GM23338 (cell line): ENCODE measurements around the gene TMEM145. TPM values are rescaled to one million over a fixed set of nuclear protein-coding genes. Genes with fewer than 3 reads are reported as not detected.

ENCODE experiments used
- ATAC-seq: fragments of 200-7000 bp; cut with Tn5 transposase; 3 replicates; pipeline ENCODE4 v1.9.1; 2020
- DNase-seq: peaks from one replicate; pipeline ENCODE4 v3.0.0-alpha.2; 2015; ENCODE audit warnings: low spot score
- H2AFZ ChIP-seq: fragments of 200-600 bp; sonication (generic); 2 replicates; pipeline ENCODE4 v1.8.0; 2016; ENCODE audit warnings: antibody characterized with exemption, mild to moderate bottlenecking, moderate library complexity
- H3F3A ChIP-seq: fragments of 200-600 bp; sonication (generic); replicated peaks from 2 replicates; pipeline ENCODE4 v1.8.0; 2017; ENCODE audit warnings: antibody characterized with exemption, mixed run types, low read depth
- H3K27ac ChIP-seq: fragments of 200-600 bp; sonication (generic); 2 replicates; pipeline ENCODE4 v1.6.1; 2016; ENCODE audit warnings: low read depth
- H3K27me3 ChIP-seq: fragments of 200-600 bp; sonication (generic); 2 replicates; pipeline ENCODE4 v1.8.0; 2016; ENCODE audit warnings: mild to moderate bottlenecking, mixed run types, moderate library complexity; ENCODE audit not compliant: insufficient read depth
- H3K36me3 ChIP-seq: fragments of 200-600 bp; sonication (generic); 2 replicates; pipeline ENCODE4 v1.8.0; 2016; ENCODE audit warnings: mild to moderate bottlenecking; ENCODE audit not compliant: insufficient read depth
- H3K4me1 ChIP-seq: fragments of 200-600 bp; sonication (generic); 2 replicates; pipeline ENCODE4 v1.8.0; 2016; ENCODE audit warnings: mild to moderate bottlenecking, moderate library complexity; ENCODE audit not compliant: insufficient read depth
- H3K4me2 ChIP-seq: fragments of 200-600 bp; sonication (generic); 2 replicates; pipeline ENCODE4 v1.7.1; 2017; ENCODE audit warnings: mixed run types
- H3K4me3 ChIP-seq: fragments of 200-600 bp; sonication (generic); 2 replicates; pipeline ENCODE4 v1.6.1; 2016; ENCODE audit warnings: mixed run types
- H3K79me2 ChIP-seq: fragments of 200-600 bp; sonication (generic); replicated peaks from 2 replicates; pipeline ENCODE4 v1.8.0; 2017; ENCODE audit warnings: mild to moderate bottlenecking; ENCODE audit not compliant: insufficient read depth
- H3K9me2 ChIP-seq: fragments of 200-600 bp; sonication (generic); 2 replicates; pipeline ENCODE4 v1.8.0; 2017; ENCODE audit not compliant: insufficient read depth
- H4K20me1 ChIP-seq: fragments of 200-600 bp; sonication (generic); replicated peaks from 2 replicates; pipeline ENCODE4 v1.8.0; 2017; ENCODE audit warnings: mild to moderate bottlenecking; ENCODE audit not compliant: insufficient read depth
- H3K27ac Mint-ChIP-seq: 2 replicates; pipeline ENCODE4 v1.8.0; 2020; ENCODE audit warnings: inconsistent platforms, mild to moderate bottlenecking, moderate library complexity, mixed read lengths
- H3K27me3 Mint-ChIP-seq: 3 replicates; pipeline ENCODE4 v1.8.0; 2022; ENCODE audit warnings: low read depth, mild to moderate bottlenecking, moderate library complexity, mixed read lengths, inconsistent platforms; ENCODE audit not compliant: insufficient read depth, poor library complexity
- H3K36me3 Mint-ChIP-seq: 3 replicates; pipeline ENCODE4 v1.8.0; 2021; ENCODE audit warnings: low read depth, mild to moderate bottlenecking, inconsistent platforms, moderate library complexity, mixed read lengths
- H3K4me1 Mint-ChIP-seq: 3 replicates; pipeline ENCODE4 v1.8.0; 2020; ENCODE audit warnings: mild to moderate bottlenecking, inconsistent platforms, mixed read lengths
- H3K4me3 Mint-ChIP-seq: 3 replicates; pipeline ENCODE4 v1.8.0; 2021; ENCODE audit warnings: moderate library complexity, mild to moderate bottlenecking, inconsistent platforms, mixed read lengths
- H3K9me3 Mint-ChIP-seq: 3 replicates; pipeline ENCODE4 v1.8.0; 2020; ENCODE audit warnings: moderate library complexity, mild to moderate bottlenecking, inconsistent platforms, mixed read lengths
- CREB1 ChIP-seq: fragments of 250-450 bp; sonication (Bioruptor Pico); IDR thresholded peaks from 2 replicates; pipeline ENCODE4 v1.5.0; 2020; ENCODE audit warnings: low read depth, mild to moderate bottlenecking, moderate library complexity
- EZH2 ChIP-seq: fragments of 200-600 bp; sonication (generic); IDR thresholded peaks from one replicate; pipeline ENCODE4 v1.8.0; 2017; ENCODE audit warnings: antibody characterized with exemption, mild to moderate bottlenecking, low read depth; ENCODE audit not compliant: unreplicated experiment
- EZH2phosphoT487 ChIP-seq: fragments of 200-600 bp; sonication (generic); IDR thresholded peaks from one replicate; pipeline ENCODE4 v1.8.1; 2018; ENCODE audit warnings: antibody characterized with exemption; ENCODE audit not compliant: unreplicated experiment
- JUNB ChIP-seq: IDR thresholded peaks from one replicate; pipeline ENCODE4 v1.6.1; 2016; ENCODE audit warnings: antibody characterized with exemption; ENCODE audit not compliant: unreplicated experiment
- NANOG ChIP-seq: IDR thresholded peaks from 2 replicates; pipeline ENCODE4 v1.6.1; 2016; ENCODE audit warnings: antibody characterized with exemption, borderline replicate concordance
- POLR2AphosphoS5 ChIP-seq: IDR thresholded peaks from 2 replicates; pipeline ENCODE4 v1.6.1; 2016; ENCODE audit warnings: antibody characterized with exemption, low read depth
- STAT1 ChIP-seq: IDR thresholded peaks from one replicate; pipeline ENCODE4 v1.6.1; 2016; ENCODE audit warnings: antibody characterized with exemption; ENCODE audit not compliant: unreplicated experiment
- ZNF114 ChIP-seq: fragments of 250-450 bp; sonication (Bioruptor Pico); IDR thresholded peaks from 2 replicates; pipeline ENCODE4 v1.5.0; 2020; ENCODE audit warnings: mild to moderate bottlenecking, moderate library complexity
- ZNF331 ChIP-seq: fragments of 250-450 bp; sonication (Bioruptor Pico); IDR thresholded peaks from 2 replicates; pipeline ENCODE4 v1.5.0; 2020; ENCODE audit warnings: low read depth, mild to moderate bottlenecking, moderate library complexity
- ZNF462 ChIP-seq: fragments of 250-450 bp; sonication (Bioruptor Pico); IDR thresholded peaks from 2 replicates; pipeline ENCODE4 v1.5.0; 2020; ENCODE audit warnings: mild to moderate bottlenecking, moderate library complexity
- polyA plus RNA-seq: library from polyadenylated mRNA; unstranded; fragments of >200 nt; fragmentation: Nextera tagmentation; extraction: Ambion mirVana; gene quantifications from 2 replicates; pipeline ENCODE4 v1.2.1, GENCODE V29; 2016
- total RNA-seq: library from RNA; depleted of rRNA; stranded (reverse); fragments of >200 nt; shearing (Covaris generic); gene quantifications from 2 replicates; pipeline ENCODE4 v1.2.3, GENCODE V29; 2014
- TF ChIP-seq, protein P1 (sequence below): IDR thresholded peaks from 2 replicates; pipeline ENCODE4 v1.6.1; 2016; ENCODE audit warnings: antibody characterized with exemption
- TF ChIP-seq, protein P2 (sequence below): IDR thresholded peaks from one replicate; pipeline ENCODE4 v1.6.1; 2018; ENCODE audit warnings: antibody characterized with exemption; ENCODE audit not compliant: unreplicated experiment
- TF ChIP-seq, protein P3 (sequence below), 2 experiments: fragments of 200-600 bp in 1 of 2; sonication (generic) in 1 of 2; conservative IDR thresholded peaks; 2 replicates each; pipeline versions ENCODE4 v1.5.1 to v1.6.1; 2016 to 2017; ENCODE audit warnings: antibody characterized with exemption in 2 of 2, low read depth in 2 of 2, mild to moderate bottlenecking in 2 of 2, moderate library complexity in 1 of 2

Gene TMEM145
- total and polyA plus RNA-seq, 2 experiments from 2014 or later, result 1.9 to 5.4 TPM

DNA sequence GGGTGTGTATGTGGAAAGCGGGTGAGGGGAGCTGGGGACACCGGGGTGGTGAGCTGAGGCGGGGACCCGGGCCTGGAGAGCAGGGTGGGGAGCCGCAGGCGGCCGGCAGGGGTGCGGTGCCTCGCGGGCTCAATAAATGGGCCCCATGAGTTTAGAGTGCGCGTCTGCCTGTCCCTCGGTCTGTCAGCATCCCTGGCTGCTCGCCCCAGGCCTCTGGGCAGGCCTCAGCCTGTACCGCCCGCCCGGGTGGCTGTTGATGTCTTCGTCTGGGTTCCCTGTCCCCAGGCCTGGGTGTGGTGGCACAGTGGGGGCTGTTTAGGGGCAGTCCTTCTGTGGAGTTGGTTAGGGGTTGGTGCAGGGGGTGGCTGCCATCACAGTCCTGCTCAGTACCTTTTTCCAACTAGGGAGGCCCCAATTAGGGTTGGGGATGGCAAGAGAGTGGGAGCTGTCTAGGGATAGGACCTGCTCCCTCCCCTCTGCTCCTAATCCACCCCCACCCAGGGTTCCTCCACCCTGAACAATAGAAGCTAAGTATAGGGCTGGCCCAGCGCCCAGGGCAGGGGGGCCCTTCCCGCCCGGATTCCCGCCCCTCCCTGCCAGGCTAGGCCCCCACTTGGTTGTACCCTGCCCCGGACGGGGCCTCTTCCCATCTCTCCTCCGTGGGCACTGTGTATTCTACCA lies 31.8 kb upstream of the TMEM145 start:
- peak; percentile 51 for DNase-seq
- Histone ChIP-seq H3K4me3 (peak overlapping the region; percentile 96), H2AFZ (no peak overlapping the region), H3F3A (peaks cover 23% of the 10 kb centered on the region), H4K20me1 (0 out of 2 replicates have a peak, but pooled peaks cover 3% of the 10 kb centered on the region), H3K4me2 (peak overlapping the region; percentile 81), H3K4me1 (peaks cover 32% of the 10 kb centered on the region), H3K36me3 (no peaks in the 10 kb centered on the region), H3K9me2 (no peaks in the 10 kb centered on the region), H3K27ac (no peak overlapping the region), H3K79me2 (peaks cover 20% of the 10 kb centered on the region), H3K27me3 (no peaks in the 10 kb centered on the region)
- no peaks in the 10 kb centered on the region; the same call in 2 of the 3 replicates for H3K36me3 Mint-ChIP-seq
- peaks cover 23% of the 10 kb centered on the region for H3K27me3 Mint-ChIP-seq
- peak overlapping the region; percentile 69 for H3K4me3 Mint-ChIP-seq
- TF ChIP-seq NANOG (no peak), EZH2 (no peak), ZNF331 (no peak), STAT1 (no peak), ZNF114 (CRISPR knock-in tag) (no peak), CREB1 (CRISPR knock-in tag) (no peak), ZNF462 (CRISPR knock-in tag) (no peak), POLR2AphosphoS5 (no peak), JUNB (no peak), EZH2phosphoT487 (no peak)
- TF ChIP-seq, protein P1, sequence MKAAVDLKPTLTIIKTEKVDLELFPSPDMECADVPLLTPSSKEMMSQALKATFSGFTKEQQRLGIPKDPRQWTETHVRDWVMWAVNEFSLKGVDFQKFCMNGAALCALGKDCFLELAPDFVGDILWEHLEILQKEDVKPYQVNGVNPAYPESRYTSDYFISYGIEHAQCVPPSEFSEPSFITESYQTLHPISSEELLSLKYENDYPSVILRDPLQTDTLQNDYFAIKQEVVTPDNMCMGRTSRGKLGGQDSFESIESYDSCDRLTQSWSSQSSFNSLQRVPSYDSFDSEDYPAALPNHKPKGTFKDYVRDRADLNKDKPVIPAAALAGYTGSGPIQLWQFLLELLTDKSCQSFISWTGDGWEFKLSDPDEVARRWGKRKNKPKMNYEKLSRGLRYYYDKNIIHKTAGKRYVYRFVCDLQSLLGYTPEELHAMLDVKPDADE, result no peak
- TF ChIP-seq, protein P2, sequence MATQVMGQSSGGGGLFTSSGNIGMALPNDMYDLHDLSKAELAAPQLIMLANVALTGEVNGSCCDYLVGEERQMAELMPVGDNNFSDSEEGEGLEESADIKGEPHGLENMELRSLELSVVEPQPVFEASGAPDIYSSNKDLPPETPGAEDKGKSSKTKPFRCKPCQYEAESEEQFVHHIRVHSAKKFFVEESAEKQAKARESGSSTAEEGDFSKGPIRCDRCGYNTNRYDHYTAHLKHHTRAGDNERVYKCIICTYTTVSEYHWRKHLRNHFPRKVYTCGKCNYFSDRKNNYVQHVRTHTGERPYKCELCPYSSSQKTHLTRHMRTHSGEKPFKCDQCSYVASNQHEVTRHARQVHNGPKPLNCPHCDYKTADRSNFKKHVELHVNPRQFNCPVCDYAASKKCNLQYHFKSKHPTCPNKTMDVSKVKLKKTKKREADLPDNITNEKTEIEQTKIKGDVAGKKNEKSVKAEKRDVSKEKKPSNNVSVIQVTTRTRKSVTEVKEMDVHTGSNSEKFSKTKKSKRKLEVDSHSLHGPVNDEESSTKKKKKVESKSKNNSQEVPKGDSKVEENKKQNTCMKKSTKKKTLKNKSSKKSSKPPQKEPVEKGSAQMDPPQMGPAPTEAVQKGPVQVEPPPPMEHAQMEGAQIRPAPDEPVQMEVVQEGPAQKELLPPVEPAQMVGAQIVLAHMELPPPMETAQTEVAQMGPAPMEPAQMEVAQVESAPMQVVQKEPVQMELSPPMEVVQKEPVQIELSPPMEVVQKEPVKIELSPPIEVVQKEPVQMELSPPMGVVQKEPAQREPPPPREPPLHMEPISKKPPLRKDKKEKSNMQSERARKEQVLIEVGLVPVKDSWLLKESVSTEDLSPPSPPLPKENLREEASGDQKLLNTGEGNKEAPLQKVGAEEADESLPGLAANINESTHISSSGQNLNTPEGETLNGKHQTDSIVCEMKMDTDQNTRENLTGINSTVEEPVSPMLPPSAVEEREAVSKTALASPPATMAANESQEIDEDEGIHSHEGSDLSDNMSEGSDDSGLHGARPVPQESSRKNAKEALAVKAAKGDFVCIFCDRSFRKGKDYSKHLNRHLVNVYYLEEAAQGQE, result no peak
- TF ChIP-seq, protein P3, sequence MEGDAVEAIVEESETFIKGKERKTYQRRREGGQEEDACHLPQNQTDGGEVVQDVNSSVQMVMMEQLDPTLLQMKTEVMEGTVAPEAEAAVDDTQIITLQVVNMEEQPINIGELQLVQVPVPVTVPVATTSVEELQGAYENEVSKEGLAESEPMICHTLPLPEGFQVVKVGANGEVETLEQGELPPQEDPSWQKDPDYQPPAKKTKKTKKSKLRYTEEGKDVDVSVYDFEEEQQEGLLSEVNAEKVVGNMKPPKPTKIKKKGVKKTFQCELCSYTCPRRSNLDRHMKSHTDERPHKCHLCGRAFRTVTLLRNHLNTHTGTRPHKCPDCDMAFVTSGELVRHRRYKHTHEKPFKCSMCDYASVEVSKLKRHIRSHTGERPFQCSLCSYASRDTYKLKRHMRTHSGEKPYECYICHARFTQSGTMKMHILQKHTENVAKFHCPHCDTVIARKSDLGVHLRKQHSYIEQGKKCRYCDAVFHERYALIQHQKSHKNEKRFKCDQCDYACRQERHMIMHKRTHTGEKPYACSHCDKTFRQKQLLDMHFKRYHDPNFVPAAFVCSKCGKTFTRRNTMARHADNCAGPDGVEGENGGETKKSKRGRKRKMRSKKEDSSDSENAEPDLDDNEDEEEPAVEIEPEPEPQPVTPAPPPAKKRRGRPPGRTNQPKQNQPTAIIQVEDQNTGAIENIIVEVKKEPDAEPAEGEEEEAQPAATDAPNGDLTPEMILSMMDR (conservative IDR thresholded peaks at IDR 0.05; ENCODE audit: low read depth in 2 of 2), result no peak
- ATAC-seq, result peak; percentile 5
- peaks cover 42% of the 10 kb centered on the region for H3K4me1 Mint-ChIP-seq
- no peaks in the 10 kb centered on the region; the same call in 2 of the 3 replicates for H3K9me3 Mint-ChIP-seq
- H3K27ac Mint-ChIP-seq, result peak overlapping the region; percentile 74
